Measurements from ENCODE around the gene IVNS1ABP.
A peak's percentile ranks its signal among the peaks of the same experiment; 100 is the strongest.

IVNS1ABP gene

GRCh38 chr1:185319139-185319475 is 2.1 kb upstream of the IVNS1ABP start:
- no peak for TF ChIP-seq CTCF (IDR thresholded peaks at IDR 0.05)
- DNase-seq (ENCODE audit: low spot score) = no peak
- Histone ChIP-seq H3K27ac (peak overlapping the region in 1 of 2 donors; percentile 94), H3K4me3 (no peak overlapping the region)

GRCh38 chr1:185318431-185319138 is 1.5 kb upstream of the IVNS1ABP start:
- H3K27ac ChIP-seq = peak overlapping the region in 1 of 2 donors; percentile 94
- DNase-seq (ENCODE audit: low spot score) = no peak
- no peak overlapping the region for H3K4me3 ChIP-seq
- no peak for TF ChIP-seq CTCF (IDR thresholded peaks at IDR 0.05)

DNA sequence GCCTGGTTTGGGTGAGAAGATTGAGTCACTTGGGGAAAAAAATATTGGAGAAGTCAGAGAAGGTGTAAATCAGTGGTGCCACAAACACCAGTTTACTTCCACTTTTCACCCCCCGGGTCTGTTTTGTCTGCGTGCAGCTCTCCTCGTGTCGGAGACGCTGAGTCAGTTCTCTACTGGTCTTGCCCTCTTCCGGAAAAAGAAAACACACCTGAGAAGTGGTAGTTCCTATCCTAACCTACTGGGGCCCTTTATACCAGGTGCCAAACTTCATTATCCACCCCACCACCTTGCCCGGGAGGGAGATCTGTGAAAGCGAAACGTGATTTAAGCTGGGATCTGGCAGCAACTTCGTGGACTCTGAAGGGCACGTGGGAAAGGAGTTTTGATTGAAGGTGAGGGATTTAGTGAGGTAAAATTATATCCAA is 855 bp upstream of the IVNS1ABP start:
- Histone ChIP-seq H3K27ac (peak overlapping the region; percentile 94), H3K4me3 (peak overlapping the region; percentile 92)
- TF ChIP-seq CTCF (IDR thresholded peaks at IDR 0.05) = no peak
- peak; percentile 72 for DNase-seq (ENCODE audit: low spot score)

GRCh38 chr1:185316163-185317033 is 645 bp downstream of the IVNS1ABP start:
- Histone ChIP-seq H3K4me3 (peak overlapping the region; percentile 92), H3K27ac (peak overlapping the region; percentile 94)
- peak; percentile 94 for DNase-seq (ENCODE audit: low spot score)
- TF ChIP-seq CTCF (IDR thresholded peaks at IDR 0.05) = no peak

DNA sequence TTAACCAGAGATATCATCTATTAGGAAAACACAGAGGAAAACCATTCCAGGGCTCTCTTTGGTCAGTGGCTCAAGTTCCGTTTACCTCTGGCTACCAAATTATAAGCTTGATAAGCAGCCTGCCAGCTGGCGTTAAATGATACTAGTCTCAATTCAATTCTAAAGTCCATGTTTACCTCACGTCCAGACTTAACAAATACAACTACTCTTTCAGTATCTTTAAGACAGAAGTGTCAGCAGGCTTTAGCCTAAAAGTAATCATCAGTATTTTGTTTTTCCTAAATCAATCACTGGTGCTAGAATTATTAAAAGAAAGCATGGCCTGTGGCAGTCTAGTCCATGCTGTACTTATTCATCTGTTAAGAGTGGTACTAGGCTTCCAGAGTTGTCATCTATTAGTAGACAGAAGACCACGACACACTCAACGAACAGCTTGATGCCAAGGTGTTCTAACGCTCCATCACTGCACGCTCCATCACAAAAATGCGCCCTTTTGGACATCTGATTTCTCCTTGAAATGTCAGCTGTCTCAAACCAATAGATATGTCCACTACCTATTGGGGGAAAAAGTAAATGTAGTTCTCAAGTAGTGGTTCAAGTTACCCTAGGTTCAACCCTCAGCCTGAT is 1.5 kb downstream of the IVNS1ABP start:
- DNase-seq (ENCODE audit: low spot score) = no peak
- H3K4me3 ChIP-seq = peak overlapping the region; percentile 92
- H3K27ac ChIP-seq = peak overlapping the region; percentile 94
- TF ChIP-seq CTCF (IDR thresholded peaks at IDR 0.05) = no peak

DNA sequence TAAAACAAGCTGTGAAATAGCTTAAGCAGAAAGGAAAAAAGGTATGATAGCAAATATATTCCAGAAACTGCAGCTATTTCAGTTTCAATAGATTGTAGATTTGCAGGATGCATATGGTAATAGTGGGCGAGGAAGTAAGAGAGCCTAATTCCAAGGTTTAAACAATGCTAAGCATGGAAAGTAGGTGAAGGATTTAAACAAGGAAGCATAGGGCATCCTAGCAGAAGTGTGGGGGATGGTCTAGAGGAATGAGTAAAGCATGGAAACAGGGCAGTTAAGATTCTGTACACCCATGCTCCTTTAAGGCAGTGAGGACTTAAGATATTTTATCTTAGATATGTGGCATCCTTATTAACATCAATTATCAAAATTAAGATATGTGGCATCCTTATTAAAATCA is 2.6 kb downstream of the IVNS1ABP start:
- no peak overlapping the region for H3K27ac ChIP-seq
- DNase-seq (ENCODE audit: low spot score) = no peak
- no peak for TF ChIP-seq CTCF (IDR thresholded peaks at IDR 0.05)
- H3K4me3 ChIP-seq = peak overlapping the region; percentile 92
